ENCODE results near the gene CACNA1C. TPM values are rescaled to one million over a fixed set of nuclear protein-coding genes. Genes with fewer than 3 reads are reported as not detected.

The CACNA1C gene
- total RNA-seq, 4 donors from 2014 or later = 2.0 to 4.2 (median 2.5) TPM

DNA sequence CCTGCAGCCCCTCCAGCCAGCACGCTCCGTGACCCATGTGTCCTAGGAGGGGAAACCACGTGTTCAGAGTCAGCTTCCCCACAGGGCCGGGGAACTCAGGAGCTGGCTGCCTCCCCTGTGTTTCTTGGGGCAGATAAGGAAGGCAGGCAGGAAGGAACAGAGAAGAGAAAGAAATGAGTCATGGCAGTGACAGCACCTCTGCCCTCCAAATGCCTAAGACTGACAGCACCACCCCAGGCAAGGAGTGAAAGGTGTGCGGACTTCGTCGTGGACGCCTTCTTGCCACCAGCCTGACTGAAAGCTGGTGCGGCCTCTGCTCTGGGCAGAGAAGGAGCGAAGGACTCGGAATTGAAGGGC is 575.0 kb downstream of the CACNA1C start:
- intact Hi-C loops (cut with DNase I) = no loop called here
- WGBS, 2 donors = 57 to 63% methylated on average over 10 to 11 of the region's 11 CpGs
- no peaks in the 10 kb centered on the region for H3K27me3 ChIP-seq
- peaks cover 0 to 19% of the 10 kb centered on the region in 2 donors for H3K4me1 ChIP-seq
- no peaks in the 10 kb centered on the region for H3K36me3 ChIP-seq
- no peak for DNase-seq
- TF ChIP-seq POLR2A (IDR thresholded peaks at IDR 0.05) = no peak
- TF ChIP-seq, protein P1, sequence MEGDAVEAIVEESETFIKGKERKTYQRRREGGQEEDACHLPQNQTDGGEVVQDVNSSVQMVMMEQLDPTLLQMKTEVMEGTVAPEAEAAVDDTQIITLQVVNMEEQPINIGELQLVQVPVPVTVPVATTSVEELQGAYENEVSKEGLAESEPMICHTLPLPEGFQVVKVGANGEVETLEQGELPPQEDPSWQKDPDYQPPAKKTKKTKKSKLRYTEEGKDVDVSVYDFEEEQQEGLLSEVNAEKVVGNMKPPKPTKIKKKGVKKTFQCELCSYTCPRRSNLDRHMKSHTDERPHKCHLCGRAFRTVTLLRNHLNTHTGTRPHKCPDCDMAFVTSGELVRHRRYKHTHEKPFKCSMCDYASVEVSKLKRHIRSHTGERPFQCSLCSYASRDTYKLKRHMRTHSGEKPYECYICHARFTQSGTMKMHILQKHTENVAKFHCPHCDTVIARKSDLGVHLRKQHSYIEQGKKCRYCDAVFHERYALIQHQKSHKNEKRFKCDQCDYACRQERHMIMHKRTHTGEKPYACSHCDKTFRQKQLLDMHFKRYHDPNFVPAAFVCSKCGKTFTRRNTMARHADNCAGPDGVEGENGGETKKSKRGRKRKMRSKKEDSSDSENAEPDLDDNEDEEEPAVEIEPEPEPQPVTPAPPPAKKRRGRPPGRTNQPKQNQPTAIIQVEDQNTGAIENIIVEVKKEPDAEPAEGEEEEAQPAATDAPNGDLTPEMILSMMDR (IDR thresholded peaks at IDR 0.05) = no peak
- H3K27ac ChIP-seq = no peak overlapping the region
- H3K4me3 ChIP-seq (replicated peaks in 1 of 3) = no peak overlapping the region
- H3K9me3 ChIP-seq = no peaks in the 10 kb centered on the region

DNA sequence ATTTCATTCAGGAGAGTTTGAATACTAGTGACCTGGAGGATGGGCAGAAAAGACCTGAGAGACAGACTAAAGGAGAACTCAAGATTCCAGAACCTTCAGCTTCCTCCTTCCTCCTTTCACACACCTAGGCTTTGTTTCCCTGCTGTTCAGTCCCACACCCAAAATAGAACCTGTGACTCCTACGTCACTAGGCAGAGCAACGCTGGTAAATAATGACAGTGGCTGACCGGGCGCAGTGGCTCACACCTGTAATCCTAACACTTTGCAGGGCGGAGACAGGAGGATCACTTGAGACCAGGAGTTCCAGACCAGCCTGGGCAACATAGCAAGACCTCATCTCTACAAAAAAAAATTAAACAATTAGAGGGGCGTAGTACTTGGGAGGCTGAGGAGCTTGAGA is 575.6 kb downstream of the CACNA1C start:
- 83 to 89% methylated on average over 6 of the region's 6 CpGs for WGBS, 2 donors
- H3K4me1 ChIP-seq = peaks cover 0 to 19% of the 10 kb centered on the region in 2 donors
- no peak overlapping the region for H3K4me3 ChIP-seq (replicated peaks in 1 of 3)
- intact Hi-C loops (cut with DNase I) = no loop called here
- no peak overlapping the region for H3K27ac ChIP-seq
- no peaks in the 10 kb centered on the region for H3K36me3 ChIP-seq
- no peak for DNase-seq
- H3K9me3 ChIP-seq = no peaks in the 10 kb centered on the region
- no peaks in the 10 kb centered on the region for H3K27me3 ChIP-seq
- TF ChIP-seq POLR2A (IDR thresholded peaks at IDR 0.05) = no peak
- TF ChIP-seq, protein P1 (IDR thresholded peaks at IDR 0.05) = no peak

DNA sequence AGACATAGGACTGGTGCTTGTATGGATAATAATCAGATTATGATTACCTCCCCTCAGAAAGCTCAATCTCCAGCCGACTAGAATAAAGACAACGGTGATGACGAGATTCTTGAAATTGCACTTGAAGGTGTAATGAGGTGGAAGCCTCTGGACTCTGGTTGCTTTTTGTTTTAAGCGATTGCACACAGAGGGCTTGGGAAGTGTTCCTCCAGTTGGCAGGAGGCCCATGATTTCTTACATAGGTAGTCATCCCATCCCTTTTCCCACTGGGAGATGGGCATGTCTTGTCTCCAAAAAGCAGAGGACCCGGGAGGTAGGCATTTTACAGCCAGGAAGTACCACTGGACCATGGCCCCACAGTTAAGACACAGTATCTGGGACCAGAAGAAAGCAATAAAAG is 576.3 kb downstream of the CACNA1C start:
- H3K4me3 ChIP-seq (replicated peaks in 1 of 3) = no peak overlapping the region
- TF ChIP-seq, protein P1 (IDR thresholded peaks at IDR 0.05) = no peak
- TF ChIP-seq POLR2A (IDR thresholded peaks at IDR 0.05) = no peak
- H3K4me1 ChIP-seq = peaks cover 0 to 19% of the 10 kb centered on the region in 2 donors
- no peaks in the 10 kb centered on the region for H3K27me3 ChIP-seq
- intact Hi-C loops (cut with DNase I) = no loop called here
- peak; percentile 52 to 60 for DNase-seq
- no peaks in the 10 kb centered on the region for H3K36me3 ChIP-seq
- WGBS, 2 donors = 38 to 63% methylated on average over 5 of the region's 5 CpGs
- no peak overlapping the region for H3K27ac ChIP-seq
- H3K9me3 ChIP-seq = no peaks in the 10 kb centered on the region

DNA sequence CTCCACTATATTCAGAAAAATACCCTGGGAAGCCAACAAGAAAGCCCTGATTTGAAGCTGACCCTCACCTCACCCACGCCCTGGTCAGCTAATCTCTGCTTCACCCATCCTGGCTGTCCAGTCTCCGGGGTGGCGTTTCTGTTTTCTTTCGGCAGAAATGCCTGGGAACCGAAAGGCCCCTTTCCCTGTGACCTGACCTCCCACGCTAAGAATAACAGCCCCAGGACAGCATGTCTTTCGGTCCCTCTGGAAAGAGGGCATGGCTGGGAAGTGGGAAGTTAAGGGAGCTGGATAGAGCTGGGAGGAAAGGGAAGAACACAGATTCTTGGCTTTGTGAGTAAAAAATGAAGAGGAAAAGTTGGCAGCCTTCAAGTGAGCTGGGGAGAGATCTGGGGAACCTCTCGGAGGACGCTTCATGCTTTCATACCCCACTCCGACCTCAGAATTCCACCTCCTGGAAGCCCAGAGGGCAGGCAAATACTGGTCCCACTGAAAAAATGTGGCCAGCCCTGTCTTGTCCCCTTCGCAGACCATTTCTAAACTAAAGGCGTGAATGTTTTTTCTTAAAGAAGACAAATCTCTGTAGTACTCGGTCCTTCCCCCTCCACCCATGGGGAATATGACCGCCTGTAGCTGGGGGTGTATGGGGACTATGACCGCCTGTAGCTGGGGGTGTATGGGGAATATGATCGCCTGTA is 579.0 kb downstream of the CACNA1C start:
- WGBS, 2 donors = 69 to 78% methylated on average over 16 of the region's 16 CpGs
- Histone ChIP-seq H3K4me3 (replicated peaks in 1 of 3) (no peak overlapping the region), H3K4me1 (peaks cover 0 to 19% of the 10 kb centered on the region in 2 donors), H3K27me3 (no peaks in the 10 kb centered on the region), H3K36me3 (no peaks in the 10 kb centered on the region), H3K9me3 (no peaks in the 10 kb centered on the region), H3K27ac (peak overlapping the region in 2 of 3 donors; percentile 13 to 39)
- no peak for TF ChIP-seq POLR2A (IDR thresholded peaks at IDR 0.05)
- TF ChIP-seq, protein P1 (IDR thresholded peaks at IDR 0.05) = no peak
- intact Hi-C loops (cut with DNase I) = no loop called here
- DNase-seq = no peak

DNA sequence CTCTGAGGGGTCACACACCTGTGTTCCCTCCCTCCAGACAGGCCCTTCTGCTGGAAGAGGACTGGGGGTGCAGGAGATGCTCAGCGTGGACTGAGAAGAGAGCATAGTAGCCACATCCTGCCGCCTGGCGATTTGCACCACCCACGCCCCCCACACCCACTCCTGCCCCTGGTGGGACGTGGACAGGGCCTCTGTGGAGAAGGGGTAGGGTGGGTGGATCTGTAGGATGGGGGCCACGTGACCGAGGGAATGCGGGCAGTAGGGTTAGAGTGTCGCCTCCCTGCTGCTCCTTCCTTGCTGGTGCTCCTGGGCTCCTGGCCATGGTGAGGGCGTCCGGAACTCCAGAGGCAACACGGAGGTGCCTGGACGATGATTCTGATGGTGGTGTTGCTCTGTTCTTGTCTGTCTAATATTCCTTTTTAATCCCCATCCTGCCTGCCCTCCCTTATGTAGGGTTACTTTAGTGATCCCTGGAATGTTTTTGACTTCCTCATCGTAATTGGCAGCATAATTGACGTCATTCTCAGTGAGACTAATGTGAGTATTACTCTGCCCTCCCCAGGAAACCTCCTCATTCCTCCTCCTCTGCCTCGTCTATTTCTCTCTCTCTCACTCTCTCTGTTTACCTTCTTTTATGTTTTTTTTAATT is 580.5 kb downstream of the CACNA1C start:
- intact Hi-C loops (cut with DNase I) = no loop called here
- Histone ChIP-seq H3K4me1 (peaks cover 0 to 6% of the 10 kb centered on the region in 2 donors), H3K4me3 (replicated peaks in 1 of 3) (no peak overlapping the region), H3K36me3 (no peaks in the 10 kb centered on the region), H3K27ac (no peak overlapping the region), H3K27me3 (no peaks in the 10 kb centered on the region), H3K9me3 (no peaks in the 10 kb centered on the region)
- 89 to 90% methylated on average over 16 of the region's 16 CpGs for WGBS, 2 donors
- no peak for TF ChIP-seq POLR2A (IDR thresholded peaks at IDR 0.05)
- TF ChIP-seq, protein P1 (IDR thresholded peaks at IDR 0.05) = no peak
- DNase-seq = no peak
